HCT116 (cell line): Measurements from ENCODE around the gene CNTNAP2. TPM values are rescaled to one million over a fixed set of nuclear protein-coding genes. Genes with fewer than 3 reads are reported as not detected.

Experiments
- ATAC-seq: fragments of 200-7000 bp; cut with Tn5 transposase; 2 replicates; pipeline ENCODE4 v1.9.1; 2020; ENCODE audit warnings: mild to moderate bottlenecking, moderate library complexity
- BruUV-seq: library from RNA; stranded (reverse); fragments of 400-500 nt; replicated peaks from 2 replicates; lab custom pipeline; 2021; lab: Mats Ljungman, UMichigan
- CTCF ChIA-PET: fragments of 300-600 bp; sonication (Branson Sonifier 250); formaldehyde crosslinking; loops from one replicate; lab custom pipeline; 2021; ENCODE audit warnings: antibody characterized with exemption; lab: Charles Lee
- POLR2A ChIA-PET: fragments of 300-600, 350-600 bp; sonication (Branson Sonifier 250); formaldehyde crosslinking; loops from one replicate; lab custom pipeline; 2021; ENCODE audit warnings: antibody characterized with exemption; lab: Charles Lee
- RAD21 ChIA-PET, 2 experiments: fragments of 300-600 bp; sonication (Branson Sonifier 250); formaldehyde crosslinking; loops; one replicate each; lab custom pipeline; 2023; ENCODE audit warnings: low total read pairs in 2 of 2; ENCODE audit not compliant: uncharacterized antibody in 2 of 2, unreplicated experiment in 2 of 2, low non-redundant PET in 1 of 2; lab: Charles Lee
- DNase-seq: peaks from one replicate; pipeline ENCODE4 v3.0.0-alpha.2; 2010; ENCODE audit warnings: low read depth, low spot score
- H2AFZ ChIP-seq: fragments of 200-600 bp; shearing (Covaris generic), sonication (generic); 2 replicates; pipeline ENCODE4 v1.6.1; 2017; ENCODE audit warnings: low read depth, mixed run types, mixed read lengths, antibody characterized with exemption, low read length; ENCODE audit not compliant: poor library complexity, severe bottlenecking
- H3K27ac ChIP-seq: 2 replicates; pipeline ENCODE4 v1.5.1; 2012; ENCODE audit warnings: low read depth, low read length
- H3K27me3 ChIP-seq: fragments of 200-600 bp; sonication (generic); 2 replicates; pipeline ENCODE4 v1.6.1; 2016; ENCODE audit warnings: mixed run types, low read length, mixed read lengths; ENCODE audit not compliant: insufficient read depth
- H3K36me3 ChIP-seq, 2 experiments: fragments of 200-500 bp in 1 of 2; fragments of 200-600 bp in 1 of 2; sonication (Bioruptor generic) in 1 of 2; sonication (generic) in 1 of 2; 2 replicates each; pipeline versions ENCODE4 v1.5.1 to v1.6.1; 2014 to 2016; ENCODE audit warnings: low read length in 2 of 2, inconsistent platforms in 1 of 2, mixed read lengths in 1 of 2, mixed run types in 1 of 2; ENCODE audit not compliant: insufficient read depth in 2 of 2, control insufficient read depth in 1 of 2
- H3K4me1 ChIP-seq, 2 experiments: fragments of 200-600 bp in 1 of 2; sonication (generic) in 1 of 2; 2 replicates each; pipeline versions ENCODE4 v1.5.1 to v1.6.1; 2012 to 2017; ENCODE audit warnings: low read length in 2 of 2, inconsistent platforms in 1 of 2, mild to moderate bottlenecking in 1 of 2, mixed read lengths in 1 of 2, mixed run types in 1 of 2, moderate library complexity in 1 of 2; ENCODE audit not compliant: insufficient read depth in 2 of 2, control insufficient read depth in 1 of 2
- H3K4me2 ChIP-seq: fragments of 200-600 bp; sonication (generic); 2 replicates; pipeline ENCODE4 v1.6.1; 2017; ENCODE audit warnings: mixed run types, low read length, mixed read lengths
- H3K4me3 ChIP-seq, 2 experiments: fragments of 200-600 bp in 1 of 2; sonication (generic) in 1 of 2; replicated peaks in 1 of 2; 2 replicates each; pipeline ENCODE4 v1.5.1; 2011 to 2016; ENCODE audit warnings: low read length in 2 of 2, control low read depth in 1 of 2, low read depth in 1 of 2, mild to moderate bottlenecking in 1 of 2, mixed read lengths in 1 of 2, mixed run types in 1 of 2
- H3K79me2 ChIP-seq: fragments of 200-600 bp; sonication (generic); 2 replicates; pipeline ENCODE4 v1.6.1; 2017; ENCODE audit warnings: mild to moderate bottlenecking, mixed run types, low read length, moderate library complexity, mixed read lengths; ENCODE audit not compliant: insufficient read depth
- H3K9ac ChIP-seq: fragments of 200-600 bp; sonication (generic); 2 replicates; pipeline ENCODE4 v1.6.1; 2016; ENCODE audit warnings: low read length, mixed read lengths
- H3K9me2 ChIP-seq: fragments of 200-600 bp; sonication (generic), shearing (Covaris generic); 2 replicates; pipeline ENCODE4 v1.6.1; 2017; ENCODE audit warnings: mixed run types, mild to moderate bottlenecking, moderate library complexity; ENCODE audit not compliant: insufficient read depth
- H3K9me3 ChIP-seq, 2 experiments: fragments of 200-500 bp in 1 of 2; fragments of 200-600 bp in 1 of 2; sonication (Bioruptor generic) in 1 of 2; sonication (generic) in 1 of 2; 2 replicates each; pipeline ENCODE4 v1.6.1; 2014 to 2017; ENCODE audit warnings: low read length in 2 of 2, mixed read lengths in 2 of 2, inconsistent platforms in 1 of 2, low read depth in 1 of 2, mild to moderate bottlenecking in 1 of 2, mixed run types in 1 of 2, moderate library complexity in 1 of 2; ENCODE audit not compliant: control insufficient read depth in 1 of 2, insufficient read depth in 1 of 2
- H4K20me1 ChIP-seq: fragments of 200-600 bp; sonication (generic), shearing (Covaris generic); 2 replicates; pipeline ENCODE4 v1.6.1; 2017; ENCODE audit warnings: mixed run types, mild to moderate bottlenecking, moderate library complexity; ENCODE audit not compliant: insufficient read depth
- ATF3 ChIP-seq: IDR thresholded peaks from 2 replicates; pipeline ENCODE4 v1.6.1; 2012
- CTCF ChIP-seq, 3 experiments: fragments of 200-600 bp in 1 of 3; sonication (generic) in 1 of 3; IDR thresholded peaks in 2 of 3; conservative IDR thresholded peaks in 1 of 3; 2 replicates each; pipeline ENCODE4 v1.5.1; 2012 to 2017; ENCODE audit warnings: low read depth in 2 of 3, low read length in 2 of 3, antibody characterized with exemption in 1 of 3, borderline replicate concordance in 1 of 3, control low read depth in 1 of 3, mild to moderate bottlenecking in 1 of 3, mixed read lengths in 1 of 3, mixed run types in 1 of 3, moderate library complexity in 1 of 3; ENCODE audit not compliant: insufficient read depth in 1 of 3
- EZH2 ChIP-seq: fragments of 200-600 bp; sonication (generic); IDR thresholded peaks from 2 replicates; pipeline ENCODE4 v1.6.1; 2017; ENCODE audit warnings: antibody characterized with exemption, mixed run types
- FOSL1 ChIP-seq: IDR thresholded peaks from 2 replicates; pipeline ENCODE4 v1.6.1; 2012; ENCODE audit warnings: low read depth
- JUND ChIP-seq: IDR thresholded peaks from 2 replicates; pipeline ENCODE4 v1.6.1; 2012
- MAX ChIP-seq: IDR thresholded peaks from 2 replicates; pipeline ENCODE4 v1.6.1; 2012
- REST ChIP-seq: IDR thresholded peaks from 2 replicates; pipeline ENCODE4 v1.6.1; 2012; ENCODE audit warnings: low read depth
- TCF7L2 ChIP-seq: IDR thresholded peaks from 2 replicates; pipeline ENCODE4 v1.7.0; 2011; ENCODE audit warnings: borderline replicate concordance, inconsistent platforms; ENCODE audit not compliant: insufficient read depth, insufficient read length; ENCODE audit errors: extremely low read depth
- ZBTB33 ChIP-seq: IDR thresholded peaks from 2 replicates; pipeline ENCODE4 v1.6.1; 2011; ENCODE audit warnings: mild to moderate bottlenecking, low read length, moderate library complexity; ENCODE audit not compliant: insufficient replicate concordance; ENCODE audit errors: extremely low read depth
- ZFX ChIP-seq: fragments of 450-650 bp; IDR thresholded peaks from 2 replicates; pipeline ENCODE4 v1.6.1; 2017
- intact Hi-C: fragments of 100-400 bp; cut with micrococcal nuclease; formaldehyde crosslinking; loops from 2 replicates; pipeline ENCODE4 v1.10.0; 2022
- total RNA-seq: library from RNA; stranded (reverse); gene quantifications from one replicate; pipeline ENCODE4 v1.2.1, GENCODE V29; 2021; ENCODE audit not compliant: unreplicated experiment

Gene CNTNAP2
- total RNA-seq, 1 experiment from 2014 or later, result 0.37 TPM

GRCh38 chr7:147833557-147833956 is 1717.0 kb downstream of the CNTNAP2 start:
- H3K4me2 ChIP-seq, result no peak overlapping the region

GRCh38 chr7:147833970-147834369 is 1717.4 kb downstream of the CNTNAP2 start:
- H3K79me2 ChIP-seq, result no peaks in the 10 kb centered on the region
- H3K9ac ChIP-seq, result no peak overlapping the region
- no peak for TF ChIP-seq EZH2
- TF ChIP-seq MAX, result no peak
- no peak for TF ChIP-seq REST
- TF ChIP-seq ZBTB33, result no peak
- TF ChIP-seq TCF7L2, result no peak
- no peak for TF ChIP-seq ZFX
- TF ChIP-seq FOSL1, result no peak
- no peak for TF ChIP-seq JUND
- no peak for TF ChIP-seq CTCF (IDR thresholded peaks at IDR 0.05 in 2 of 3, conservative IDR thresholded peaks at IDR 0.05 in 1 of 3; ENCODE audit: borderline replicate concordance in 1 of 3, insufficient read depth in 1 of 3, low read depth in 2 of 3, low read length in 2 of 3)
- no peak overlapping the region for H2AFZ ChIP-seq
- H3K27me3 ChIP-seq, result no peaks in the 10 kb centered on the region
- no peaks in the 10 kb centered on the region for H3K4me1 ChIP-seq
- H3K27ac ChIP-seq, result no peak overlapping the region
- POLR2A ChIA-PET, result no interaction called here
- no peaks in the 10 kb centered on the region for H4K20me1 ChIP-seq
- BruUV-seq, result no TSS peak
- no peaks in the 10 kb centered on the region for H3K9me2 ChIP-seq
- CTCF ChIA-PET, result no interaction called here
- ATAC-seq (no peak), DNase-seq (no peak)
- H3K36me3 ChIP-seq, result no peaks in the 10 kb centered on the region; a peak in 1 of 4 replicates
- no peak overlapping the region for H3K4me2 ChIP-seq
- H3K9me3 ChIP-seq, result peaks cover 8 to 12% of the 10 kb centered on the region in 2 experiments; a peak in 2 of 4 replicates
- H3K4me3 ChIP-seq, result no peak overlapping the region
- RAD21 ChIA-PET, result no interaction called here
- intact Hi-C loops, result no loop called here

More at GRCh38 chr7:147833557-147833956, 1717.0 kb downstream of the CNTNAP2 start:
- ATAC-seq, result no peak
- Histone ChIP-seq H2AFZ (no peak overlapping the region), H3K9me3 (peaks cover 8 to 12% of the 10 kb centered on the region in 2 experiments; a peak in 2 of 4 replicates), H3K79me2 (no peaks in the 10 kb centered on the region), H3K36me3 (no peaks in the 10 kb centered on the region; a peak in 1 of 4 replicates), H3K4me3 (no peak overlapping the region), H3K4me1 (no peaks in the 10 kb centered on the region), H4K20me1 (no peaks in the 10 kb centered on the region), H3K9ac (no peak overlapping the region), H3K9me2 (no peaks in the 10 kb centered on the region), H3K27me3 (no peaks in the 10 kb centered on the region), H3K27ac (no peak overlapping the region)
- DNase-seq, result no peak
- ChIA-PET POLR2A (no interaction called here), CTCF (no interaction called here), RAD21 (no interaction called here)
- intact Hi-C loops, result no loop called here
- BruUV-seq, result no TSS peak
- TF ChIP-seq ATF3, result no peak
